ENCODE data around the gene DNAI1. TPM values are rescaled to one million over a fixed set of nuclear protein-coding genes. Genes with fewer than 3 reads are reported as not detected.

The DNAI1 gene
- total RNA-seq, 1 donor from 2014 or later: not detected

Other genes starting within 250 kb of the DNAI1 start
- gene KIF24, start 129.5 kb upstream of the DNAI1 start, total RNA-seq: 0.63 and 1.8 TPM in 2 replicates
- gene NUDT2, start 129.2 kb upstream of the DNAI1 start, total RNA-seq: 29.7 and 34.0 TPM in 2 replicates
- 14.2 and 15.2 TPM in 2 replicates for gene MYORG, start 81.9 kb upstream of the DNAI1 start, total RNA-seq
- gene FAM219A, start 235 bp upstream of the DNAI1 start, total RNA-seq: 37.5 and 49.8 TPM in 2 replicates
- not detected in 2 replicates for gene ENHO, start 64.2 kb downstream of the DNAI1 start, total RNA-seq
- not detected in 2 replicates for gene CNTFR, start 130.9 kb downstream of the DNAI1 start, total RNA-seq
- gene RPP25L, start 153.3 kb downstream of the DNAI1 start, total RNA-seq: 17.5 and 21.5 TPM in 2 replicates
- 97.1 and 138 TPM in 2 replicates for gene DCTN3, start 161.7 kb downstream of the DNAI1 start, total RNA-seq
- gene ARID3C, start 170.3 kb downstream of the DNAI1 start, total RNA-seq: 0.29 TPM in 1 of 2 replicates, not detected in the other
- gene SIGMAR1, start 179.0 kb downstream of the DNAI1 start, total RNA-seq: 105 and 134 TPM in 2 replicates
- 29.9 and 39.8 TPM in 2 replicates for gene GALT, start 187.9 kb downstream of the DNAI1 start, total RNA-seq
- 5.7 and 9.3 TPM in 2 replicates for gene IL11RA, start 193.4 kb downstream of the DNAI1 start, total RNA-seq
- not detected in 2 replicates for gene CCL27, start 203.9 kb downstream of the DNAI1 start, total RNA-seq
- not detected in 2 replicates for gene CCL19, start 232.5 kb downstream of the DNAI1 start, total RNA-seq